ENCODE measurements around the gene FOXJ2.

GRCh38 chr12:8034802-8035201, 2.3 kb downstream of the FOXJ2 start:
- no peak for TF ChIP-seq CTCF (IDR thresholded peaks at IDR 0.05)
- TF ChIP-seq POLR2A (IDR thresholded peaks at IDR 0.05) = no peak
- no peak for TF ChIP-seq POLR2AphosphoS5 (IDR thresholded peaks at IDR 0.05)
- no peak for TF ChIP-seq EP300 (IDR thresholded peaks at IDR 0.05; ENCODE audit: low read depth)

Data from transverse colon (tissue), 4 donors.